WTC11 (cell line): ENCODE data around the gene KRT72. TPM values are rescaled to one million over a fixed set of nuclear protein-coding genes. Genes with fewer than 3 reads are reported as not detected.

ENCODE experiments used
- MXD4 ChIP-seq: fragments of 250-450 bp; sonication (Bioruptor Pico); IDR thresholded peaks from 2 replicates; pipeline ENCODE4 v1.8.0; 2021; ENCODE audit warnings: mild to moderate bottlenecking, moderate library complexity, borderline replicate concordance
- NFE2L1 ChIP-seq: sonication (generic); formaldehyde crosslinking; IDR thresholded peaks from 2 replicates; pipeline ENCODE4 v1.8.1; 2023; ENCODE audit warnings: missing genetic modification reagents
- ZNF416 ChIP-seq: fragments of 250-450 bp; sonication (Bioruptor Pico); IDR thresholded peaks from 2 replicates; pipeline ENCODE4 v1.9.0; 2021; ENCODE audit warnings: mild to moderate bottlenecking, inconsistent platforms
- ZNF671 ChIP-seq: fragments of 250-450 bp; sonication (Bioruptor Pico); IDR thresholded peaks from 2 replicates; pipeline ENCODE4 v1.8.0; 2021; ENCODE audit warnings: mild to moderate bottlenecking
- total RNA-seq: library from RNA; stranded (reverse); gene quantifications from 3 replicates; pipeline ENCODE4 v1.2.3, GENCODE V29; 2021
- TF ChIP-seq, protein P1 (sequence below): sonication (generic); formaldehyde crosslinking; IDR thresholded peaks from 2 replicates; pipeline ENCODE4 v1.8.0; 2023; ENCODE audit warnings: missing genetic modification reagents, mild to moderate bottlenecking, borderline replicate concordance
- TF ChIP-seq, protein P2 (sequence below): sonication (generic); formaldehyde crosslinking; IDR thresholded peaks from 2 replicates; pipeline ENCODE4 v1.8.0; 2022; ENCODE audit warnings: mild to moderate bottlenecking, missing genetic modification reagents
- TF ChIP-seq, protein P3 (sequence below): sonication (generic); formaldehyde crosslinking; IDR thresholded peaks from 2 replicates; pipeline ENCODE4 v1.8.0; 2023; ENCODE audit warnings: mild to moderate bottlenecking, missing genetic modification reagents
- TF ChIP-seq, protein P4 (sequence below): sonication (generic); formaldehyde crosslinking; IDR thresholded peaks from 2 replicates; pipeline ENCODE4 v1.8.1; 2023; ENCODE audit warnings: mild to moderate bottlenecking, missing genetic modification reagents

KRT72 gene
- total RNA-seq, 1 experiment from 2014 or later: not detected

DNA sequence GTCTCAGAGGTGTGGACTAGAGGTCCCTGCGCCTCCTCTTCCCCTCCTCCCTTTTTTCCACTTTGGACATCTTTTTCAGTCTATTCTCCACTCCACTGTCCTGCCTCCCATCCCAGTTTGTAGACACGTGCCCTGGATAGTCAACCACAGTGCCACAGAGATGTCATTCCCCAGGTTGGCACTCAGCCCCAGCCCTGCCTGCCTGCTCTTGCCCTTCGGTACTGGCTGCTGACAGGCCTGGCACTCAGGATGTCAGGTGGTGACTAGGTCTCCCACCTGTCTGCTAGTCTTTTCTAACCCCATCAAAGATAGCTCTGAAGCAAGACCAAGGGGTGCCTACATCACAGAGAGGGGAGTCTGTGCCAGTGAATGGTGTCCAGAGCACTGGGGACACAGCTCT lies 64.2 kb downstream of the KRT72 start (continued):
- TF ChIP-seq, protein P1, sequence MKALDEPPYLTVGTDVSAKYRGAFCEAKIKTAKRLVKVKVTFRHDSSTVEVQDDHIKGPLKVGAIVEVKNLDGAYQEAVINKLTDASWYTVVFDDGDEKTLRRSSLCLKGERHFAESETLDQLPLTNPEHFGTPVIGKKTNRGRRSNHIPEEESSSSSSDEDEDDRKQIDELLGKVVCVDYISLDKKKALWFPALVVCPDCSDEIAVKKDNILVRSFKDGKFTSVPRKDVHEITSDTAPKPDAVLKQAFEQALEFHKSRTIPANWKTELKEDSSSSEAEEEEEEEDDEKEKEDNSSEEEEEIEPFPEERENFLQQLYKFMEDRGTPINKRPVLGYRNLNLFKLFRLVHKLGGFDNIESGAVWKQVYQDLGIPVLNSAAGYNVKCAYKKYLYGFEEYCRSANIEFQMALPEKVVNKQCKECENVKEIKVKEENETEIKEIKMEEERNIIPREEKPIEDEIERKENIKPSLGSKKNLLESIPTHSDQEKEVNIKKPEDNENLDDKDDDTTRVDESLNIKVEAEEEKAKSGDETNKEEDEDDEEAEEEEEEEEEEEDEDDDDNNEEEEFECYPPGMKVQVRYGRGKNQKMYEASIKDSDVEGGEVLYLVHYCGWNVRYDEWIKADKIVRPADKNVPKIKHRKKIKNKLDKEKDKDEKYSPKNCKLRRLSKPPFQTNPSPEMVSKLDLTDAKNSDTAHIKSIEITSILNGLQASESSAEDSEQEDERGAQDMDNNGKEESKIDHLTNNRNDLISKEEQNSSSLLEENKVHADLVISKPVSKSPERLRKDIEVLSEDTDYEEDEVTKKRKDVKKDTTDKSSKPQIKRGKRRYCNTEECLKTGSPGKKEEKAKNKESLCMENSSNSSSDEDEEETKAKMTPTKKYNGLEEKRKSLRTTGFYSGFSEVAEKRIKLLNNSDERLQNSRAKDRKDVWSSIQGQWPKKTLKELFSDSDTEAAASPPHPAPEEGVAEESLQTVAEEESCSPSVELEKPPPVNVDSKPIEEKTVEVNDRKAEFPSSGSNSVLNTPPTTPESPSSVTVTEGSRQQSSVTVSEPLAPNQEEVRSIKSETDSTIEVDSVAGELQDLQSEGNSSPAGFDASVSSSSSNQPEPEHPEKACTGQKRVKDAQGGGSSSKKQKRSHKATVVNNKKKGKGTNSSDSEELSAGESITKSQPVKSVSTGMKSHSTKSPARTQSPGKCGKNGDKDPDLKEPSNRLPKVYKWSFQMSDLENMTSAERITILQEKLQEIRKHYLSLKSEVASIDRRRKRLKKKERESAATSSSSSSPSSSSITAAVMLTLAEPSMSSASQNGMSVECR (CRISPR knock-in tag): no peak
- TF ChIP-seq MXD4 (CRISPR knock-in tag) (no peak), ZNF416 (no peak), ZNF671 (no peak), NFE2L1 (CRISPR knock-in tag) (no peak)
- TF ChIP-seq, protein P2, sequence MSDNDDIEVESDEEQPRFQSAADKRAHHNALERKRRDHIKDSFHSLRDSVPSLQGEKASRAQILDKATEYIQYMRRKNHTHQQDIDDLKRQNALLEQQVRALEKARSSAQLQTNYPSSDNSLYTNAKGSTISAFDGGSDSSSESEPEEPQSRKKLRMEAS (CRISPR knock-in tag): no peak
- TF ChIP-seq, protein P3, sequence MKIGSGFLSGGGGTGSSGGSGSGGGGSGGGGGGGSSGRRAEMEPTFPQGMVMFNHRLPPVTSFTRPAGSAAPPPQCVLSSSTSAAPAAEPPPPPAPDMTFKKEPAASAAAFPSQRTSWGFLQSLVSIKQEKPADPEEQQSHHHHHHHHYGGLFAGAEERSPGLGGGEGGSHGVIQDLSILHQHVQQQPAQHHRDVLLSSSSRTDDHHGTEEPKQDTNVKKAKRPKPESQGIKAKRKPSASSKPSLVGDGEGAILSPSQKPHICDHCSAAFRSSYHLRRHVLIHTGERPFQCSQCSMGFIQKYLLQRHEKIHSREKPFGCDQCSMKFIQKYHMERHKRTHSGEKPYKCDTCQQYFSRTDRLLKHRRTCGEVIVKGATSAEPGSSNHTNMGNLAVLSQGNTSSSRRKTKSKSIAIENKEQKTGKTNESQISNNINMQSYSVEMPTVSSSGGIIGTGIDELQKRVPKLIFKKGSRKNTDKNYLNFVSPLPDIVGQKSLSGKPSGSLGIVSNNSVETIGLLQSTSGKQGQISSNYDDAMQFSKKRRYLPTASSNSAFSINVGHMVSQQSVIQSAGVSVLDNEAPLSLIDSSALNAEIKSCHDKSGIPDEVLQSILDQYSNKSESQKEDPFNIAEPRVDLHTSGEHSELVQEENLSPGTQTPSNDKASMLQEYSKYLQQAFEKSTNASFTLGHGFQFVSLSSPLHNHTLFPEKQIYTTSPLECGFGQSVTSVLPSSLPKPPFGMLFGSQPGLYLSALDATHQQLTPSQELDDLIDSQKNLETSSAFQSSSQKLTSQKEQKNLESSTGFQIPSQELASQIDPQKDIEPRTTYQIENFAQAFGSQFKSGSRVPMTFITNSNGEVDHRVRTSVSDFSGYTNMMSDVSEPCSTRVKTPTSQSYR (CRISPR knock-in tag): no peak
- TF ChIP-seq, protein P4, sequence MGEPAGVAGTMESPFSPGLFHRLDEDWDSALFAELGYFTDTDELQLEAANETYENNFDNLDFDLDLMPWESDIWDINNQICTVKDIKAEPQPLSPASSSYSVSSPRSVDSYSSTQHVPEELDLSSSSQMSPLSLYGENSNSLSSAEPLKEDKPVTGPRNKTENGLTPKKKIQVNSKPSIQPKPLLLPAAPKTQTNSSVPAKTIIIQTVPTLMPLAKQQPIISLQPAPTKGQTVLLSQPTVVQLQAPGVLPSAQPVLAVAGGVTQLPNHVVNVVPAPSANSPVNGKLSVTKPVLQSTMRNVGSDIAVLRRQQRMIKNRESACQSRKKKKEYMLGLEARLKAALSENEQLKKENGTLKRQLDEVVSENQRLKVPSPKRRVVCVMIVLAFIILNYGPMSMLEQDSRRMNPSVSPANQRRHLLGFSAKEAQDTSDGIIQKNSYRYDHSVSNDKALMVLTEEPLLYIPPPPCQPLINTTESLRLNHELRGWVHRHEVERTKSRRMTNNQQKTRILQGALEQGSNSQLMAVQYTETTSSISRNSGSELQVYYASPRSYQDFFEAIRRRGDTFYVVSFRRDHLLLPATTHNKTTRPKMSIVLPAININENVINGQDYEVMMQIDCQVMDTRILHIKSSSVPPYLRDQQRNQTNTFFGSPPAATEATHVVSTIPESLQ (CRISPR knock-in tag): no peak

Other genes with a start within 250 kb of the KRT72 start
- not detected in 3 replicates for gene KRT85, start 234.0 kb downstream of the KRT72 start, total RNA-seq
- gene KRT84, start 215.8 kb downstream of the KRT72 start, total RNA-seq: not detected in 3 replicates
- not detected in 3 replicates for gene KRT82, start 195.1 kb downstream of the KRT72 start, total RNA-seq
- gene KRT75, start 167.1 kb downstream of the KRT72 start, total RNA-seq: not detected in 3 replicates
- not detected in 3 replicates for gene KRT6B, start 149.3 kb downstream of the KRT72 start, total RNA-seq
- gene KRT6C, start 127.7 kb downstream of the KRT72 start, total RNA-seq: not detected in 3 replicates
- gene KRT6A, start 108.2 kb downstream of the KRT72 start, total RNA-seq: not detected in 3 replicates
- gene KRT5, start 81.1 kb downstream of the KRT72 start, total RNA-seq: not detected in 3 replicates
- not detected in 3 replicates for gene KRT71, start 48.3 kb downstream of the KRT72 start, total RNA-seq
- not detected in 3 replicates for gene KRT74, start 27.6 kb downstream of the KRT72 start, total RNA-seq
- not detected in 3 replicates for gene KRT73, start 17.1 kb upstream of the KRT72 start, total RNA-seq
- gene KRT2, start 50.7 kb upstream of the KRT72 start, total RNA-seq: not detected in 3 replicates
- gene KRT1, start 78.9 kb upstream of the KRT72 start, total RNA-seq: not detected in 3 replicates
- gene KRT77, start 102.1 kb upstream of the KRT72 start, total RNA-seq: not detected in 3 replicates
- gene KRT76, start 175.9 kb upstream of the KRT72 start, total RNA-seq: not detected in 3 replicates
- gene KRT3, start 194.7 kb upstream of the KRT72 start, total RNA-seq: not detected in 3 replicates
- not detected in 3 replicates for gene KRT4, start 212.7 kb upstream of the KRT72 start, total RNA-seq
- gene KRT79, start 232.8 kb upstream of the KRT72 start, total RNA-seq: not detected in 3 replicates
- not detected in 3 replicates for gene KRT78, start 247.5 kb upstream of the KRT72 start, total RNA-seq